ENCODE results near the gene CUX1.

The CUX1 gene

DNA sequence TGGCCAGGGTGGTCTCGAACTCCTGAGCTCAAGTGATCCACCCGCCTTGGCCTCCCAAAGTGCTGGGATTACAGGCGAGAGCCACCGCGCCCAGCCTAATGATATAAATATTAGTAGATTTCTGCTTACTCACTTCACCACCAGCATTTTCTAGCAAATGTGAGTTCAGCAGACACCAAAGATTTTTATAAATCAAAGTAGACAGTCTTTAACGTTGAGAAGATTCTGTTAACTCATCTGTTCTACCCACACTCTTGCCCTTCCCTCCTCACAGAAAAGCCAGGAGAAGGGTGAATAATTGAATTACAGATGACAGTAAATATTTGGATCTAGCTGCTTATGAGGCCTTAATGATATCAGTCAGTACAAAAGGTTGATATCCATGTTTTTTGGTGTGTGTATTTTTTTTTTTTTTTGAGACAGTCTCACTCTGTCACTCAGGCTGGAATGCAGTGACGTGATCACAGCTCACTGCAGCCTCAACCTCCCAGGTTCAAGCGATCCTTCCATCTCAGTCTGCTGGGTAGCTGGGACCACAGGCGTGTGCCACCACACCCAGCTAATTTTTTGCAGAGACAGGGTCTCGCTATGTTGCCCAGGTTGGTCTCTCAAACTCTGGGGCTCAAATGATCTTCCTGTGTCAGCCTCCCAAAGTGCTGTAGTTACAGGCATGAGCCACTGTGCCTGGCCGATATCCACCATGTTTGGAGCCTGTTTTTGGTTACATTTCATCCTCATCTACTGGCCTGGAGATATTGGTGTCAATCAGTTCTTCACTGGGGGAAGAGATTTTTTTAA is 120.5 kb downstream of the CUX1 start:
- H3K4me3 ChIP-seq (ENCODE audit: low read length): no peak overlapping the region
- no peak for DNase-seq (ENCODE audit: low read depth)

DNA sequence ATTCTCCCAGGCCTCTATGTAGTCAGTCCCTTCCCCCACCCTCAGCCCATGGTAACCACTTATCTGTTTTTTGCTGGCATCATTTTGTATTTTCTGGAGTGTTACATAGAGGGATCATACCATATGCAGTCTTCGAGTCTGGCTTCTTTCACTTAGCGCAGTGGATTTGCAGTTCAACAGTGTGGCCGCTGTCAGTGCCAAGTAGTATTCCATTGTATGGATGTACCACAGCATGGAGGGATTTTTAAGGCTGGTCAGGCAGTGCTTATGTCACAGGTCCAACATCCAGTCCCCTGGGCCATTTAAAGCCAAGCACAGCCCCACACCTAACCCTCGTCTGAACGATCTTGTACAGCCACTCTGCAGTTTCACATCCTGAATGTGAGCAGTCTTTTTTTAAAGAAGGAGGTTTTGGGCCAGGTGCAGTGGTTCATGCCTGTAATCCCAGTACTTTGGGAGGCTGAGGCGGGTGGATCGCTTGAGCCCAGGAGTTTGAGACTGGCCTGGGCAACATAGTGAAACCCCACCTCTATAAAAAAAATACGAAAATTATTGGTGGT is 121.8 kb downstream of the CUX1 start:
- H3K4me3 ChIP-seq (ENCODE audit: low read length): no peak overlapping the region
- no peak for DNase-seq (ENCODE audit: low read depth)
- TF ChIP-seq, protein P1, sequence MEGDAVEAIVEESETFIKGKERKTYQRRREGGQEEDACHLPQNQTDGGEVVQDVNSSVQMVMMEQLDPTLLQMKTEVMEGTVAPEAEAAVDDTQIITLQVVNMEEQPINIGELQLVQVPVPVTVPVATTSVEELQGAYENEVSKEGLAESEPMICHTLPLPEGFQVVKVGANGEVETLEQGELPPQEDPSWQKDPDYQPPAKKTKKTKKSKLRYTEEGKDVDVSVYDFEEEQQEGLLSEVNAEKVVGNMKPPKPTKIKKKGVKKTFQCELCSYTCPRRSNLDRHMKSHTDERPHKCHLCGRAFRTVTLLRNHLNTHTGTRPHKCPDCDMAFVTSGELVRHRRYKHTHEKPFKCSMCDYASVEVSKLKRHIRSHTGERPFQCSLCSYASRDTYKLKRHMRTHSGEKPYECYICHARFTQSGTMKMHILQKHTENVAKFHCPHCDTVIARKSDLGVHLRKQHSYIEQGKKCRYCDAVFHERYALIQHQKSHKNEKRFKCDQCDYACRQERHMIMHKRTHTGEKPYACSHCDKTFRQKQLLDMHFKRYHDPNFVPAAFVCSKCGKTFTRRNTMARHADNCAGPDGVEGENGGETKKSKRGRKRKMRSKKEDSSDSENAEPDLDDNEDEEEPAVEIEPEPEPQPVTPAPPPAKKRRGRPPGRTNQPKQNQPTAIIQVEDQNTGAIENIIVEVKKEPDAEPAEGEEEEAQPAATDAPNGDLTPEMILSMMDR (IDR thresholded peaks at IDR 0.05; ENCODE audit: insufficient read depth, low read depth, low read length, missing control alignments): no peak

More for the DNA sequence above, 120.5 kb downstream of the CUX1 start:
- TF ChIP-seq, protein P1 (IDR thresholded peaks at IDR 0.05; ENCODE audit: insufficient read depth, low read depth, low read length, missing control alignments): no peak

DNA sequence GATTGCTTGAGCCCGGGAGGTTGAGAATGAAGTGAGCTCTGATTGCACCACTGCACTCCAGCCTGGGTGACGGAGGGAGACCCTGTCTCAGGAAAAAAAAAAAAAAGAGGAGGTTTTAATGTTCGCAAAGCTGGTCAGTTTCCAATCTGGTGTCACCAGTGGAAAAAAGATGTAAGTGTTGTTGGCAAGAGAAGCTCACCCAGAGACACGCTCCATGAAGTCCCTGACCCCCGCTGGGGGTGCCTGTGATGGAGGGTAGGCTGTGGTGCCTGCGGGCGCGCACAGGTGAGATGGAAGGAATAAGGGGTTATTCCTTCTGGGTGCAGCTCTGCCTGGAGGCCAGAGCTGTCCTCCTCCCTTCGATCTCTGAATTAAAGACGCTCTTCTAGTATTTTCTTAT is 122.7 kb downstream of the CUX1 start:
- no peak overlapping the region for H3K4me3 ChIP-seq (ENCODE audit: low read length)
- TF ChIP-seq, protein P1 (IDR thresholded peaks at IDR 0.05; ENCODE audit: insufficient read depth, low read depth, low read length, missing control alignments): no peak
- DNase-seq (ENCODE audit: low read depth): no peak

DNA sequence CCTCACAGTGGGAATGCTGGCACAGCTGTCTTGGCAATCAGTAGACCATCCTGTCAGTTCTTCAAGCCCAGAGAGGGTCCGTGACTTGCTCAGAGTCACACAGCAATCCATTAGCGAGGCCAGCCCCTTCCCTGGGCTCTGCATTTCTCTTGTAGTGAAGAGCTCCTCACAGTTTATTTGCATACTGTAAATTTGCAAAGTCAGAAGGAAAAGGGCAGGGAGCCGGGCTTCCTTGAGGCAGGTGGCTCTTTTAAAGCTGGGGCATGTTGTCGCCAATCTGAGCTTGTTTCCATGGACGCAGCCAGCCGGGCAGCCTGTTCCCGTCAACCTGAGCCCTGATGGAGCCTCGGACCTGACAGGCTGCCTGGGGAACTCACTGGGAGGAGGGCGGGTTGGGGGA is 123.4 kb downstream of the CUX1 start:
- peak; percentile 27 for DNase-seq (ENCODE audit: low read depth)
- no peak overlapping the region for H3K4me3 ChIP-seq (ENCODE audit: low read length)
- TF ChIP-seq, protein P1 (IDR thresholded peaks at IDR 0.05; ENCODE audit: insufficient read depth, low read depth, low read length, missing control alignments): no peak

DNA sequence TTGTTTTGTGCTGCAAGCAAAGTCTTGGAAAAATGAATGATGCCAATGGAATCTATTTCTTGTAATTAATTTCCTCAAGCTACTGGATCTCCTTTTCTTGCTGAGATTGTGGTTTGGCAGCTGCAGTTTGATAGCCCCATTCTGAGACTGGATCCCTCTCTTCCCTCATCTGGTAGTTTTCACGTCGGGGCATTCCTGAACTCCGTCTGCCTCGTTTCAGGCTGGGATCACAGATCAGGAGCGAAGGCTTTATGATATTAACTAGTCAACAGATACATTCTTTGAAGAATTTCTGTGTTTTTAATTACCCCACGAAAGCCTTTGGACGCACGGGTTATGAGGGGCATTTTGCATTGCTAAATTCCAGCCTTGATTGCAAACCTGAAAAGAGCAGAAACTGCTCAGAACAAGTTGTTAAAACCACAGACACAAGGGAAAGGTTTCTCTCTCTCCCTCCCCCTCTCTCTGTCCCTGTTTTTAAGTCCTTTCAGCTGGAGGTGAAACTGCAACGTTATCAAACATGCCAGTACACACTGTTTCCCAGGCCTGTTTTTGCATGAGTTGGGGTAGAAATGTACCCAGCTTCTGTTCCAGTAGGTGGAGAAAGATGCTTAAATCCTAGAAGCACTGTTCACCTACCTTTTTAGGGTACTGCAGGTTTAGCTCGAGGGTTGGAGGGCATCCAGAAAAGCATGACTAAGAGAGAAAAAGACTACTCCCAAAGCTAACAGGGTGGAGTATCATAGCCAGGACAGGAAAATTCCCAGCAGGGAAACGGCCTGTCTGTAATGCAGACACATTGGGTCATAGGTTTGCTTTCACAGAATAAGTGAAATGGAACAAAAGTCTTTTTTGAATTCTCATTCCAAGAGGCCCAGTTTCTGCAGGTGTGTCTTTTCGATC is 124.3 kb downstream of the CUX1 start:
- H3K4me3 ChIP-seq (ENCODE audit: low read length): no peak overlapping the region
- TF ChIP-seq, protein P1 (IDR thresholded peaks at IDR 0.05; ENCODE audit: insufficient read depth, low read depth, low read length, missing control alignments): peak; percentile 34
- peak; percentile 94 for DNase-seq (ENCODE audit: low read depth)

DNA sequence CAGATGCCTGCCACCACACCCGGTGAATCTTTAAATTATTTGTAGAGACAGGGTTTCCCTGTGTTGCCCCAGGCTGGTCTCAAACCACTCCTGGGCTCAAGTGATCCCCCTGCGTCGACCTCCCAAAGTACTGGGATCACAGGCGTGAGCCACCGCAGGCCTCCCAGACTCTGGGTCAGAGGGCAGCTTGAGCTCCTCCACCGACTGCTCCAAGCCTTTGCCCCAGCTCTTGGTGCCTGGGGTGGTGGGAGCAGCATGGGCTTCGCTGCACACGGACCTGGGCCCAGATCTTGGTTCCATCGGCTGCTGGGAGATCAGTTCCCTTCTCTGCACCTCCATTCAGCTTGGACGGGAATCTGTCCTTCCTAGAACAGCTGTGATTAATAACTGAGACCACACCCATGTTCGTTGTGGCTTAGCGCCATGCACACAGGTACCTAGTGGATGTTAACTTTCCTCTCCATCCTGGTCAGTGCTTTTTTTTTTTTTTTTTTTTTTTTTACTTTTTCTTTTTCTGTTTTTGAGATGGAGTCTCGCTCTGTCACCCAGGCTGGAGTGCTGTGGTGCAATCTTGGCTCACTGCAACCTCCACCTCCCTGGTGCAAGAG is 125.3 kb downstream of the CUX1 start:
- TF ChIP-seq, protein P1 (IDR thresholded peaks at IDR 0.05; ENCODE audit: insufficient read depth, low read depth, low read length, missing control alignments): no peak
- H3K4me3 ChIP-seq (ENCODE audit: low read length): no peak overlapping the region
- DNase-seq (ENCODE audit: low read depth): peak; percentile 70

Measured in epithelial cell of esophagus (primary cell).